Esophagus muscularis mucosa (tissue), 3 donors: Measurements from ENCODE around the gene CTIF.

Source experiments
- POLR2A ChIP-seq: fragments of 450-650 bp; IDR thresholded peaks from one replicate; pipeline ENCODE4 v1.6.1; 2017; ENCODE audit warnings: antibody characterized with exemption, moderate library complexity, mild to moderate bottlenecking, low read depth
- POLR2AphosphoS5 ChIP-seq, 2 donors: sonication (generic); formaldehyde crosslinking; IDR thresholded peaks; one replicate each; pipeline ENCODE4 v1.6.1; 2017; ENCODE audit warnings: antibody characterized with exemption in 2 of 2
- TF ChIP-seq, protein P1 (sequence below), 3 experiments: fragments of 200-600 bp in 2 of 3; fragments of 450-650 bp in 1 of 3; sonication (generic) in 2 of 3; IDR thresholded peaks; one replicate each; pipeline ENCODE4 v1.5.1; 2017 to 2019; ENCODE audit warnings: antibody characterized with exemption in 3 of 3, mild to moderate bottlenecking in 2 of 3, moderate library complexity in 1 of 3

DNA sequence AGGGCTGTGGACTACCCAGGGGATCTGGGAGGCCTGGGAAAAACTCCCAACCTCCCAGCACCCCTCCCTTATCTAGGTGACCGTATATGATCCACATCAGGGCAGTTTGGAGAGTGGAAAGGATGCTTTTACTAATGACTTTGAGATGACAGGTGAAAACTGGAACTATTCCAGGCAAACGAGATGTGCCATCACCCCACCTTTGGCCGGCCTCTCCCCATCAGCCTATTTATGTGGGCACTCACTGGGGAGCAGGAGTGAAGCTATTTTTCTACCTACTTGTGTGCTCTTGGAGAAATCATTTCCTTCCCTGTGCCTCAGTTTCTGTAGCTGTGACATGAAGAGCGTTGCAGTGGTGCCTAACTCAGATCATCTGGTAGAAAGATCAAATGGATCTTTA lies 304.8 kb downstream of the CTIF start:
- TF ChIP-seq, protein P1, sequence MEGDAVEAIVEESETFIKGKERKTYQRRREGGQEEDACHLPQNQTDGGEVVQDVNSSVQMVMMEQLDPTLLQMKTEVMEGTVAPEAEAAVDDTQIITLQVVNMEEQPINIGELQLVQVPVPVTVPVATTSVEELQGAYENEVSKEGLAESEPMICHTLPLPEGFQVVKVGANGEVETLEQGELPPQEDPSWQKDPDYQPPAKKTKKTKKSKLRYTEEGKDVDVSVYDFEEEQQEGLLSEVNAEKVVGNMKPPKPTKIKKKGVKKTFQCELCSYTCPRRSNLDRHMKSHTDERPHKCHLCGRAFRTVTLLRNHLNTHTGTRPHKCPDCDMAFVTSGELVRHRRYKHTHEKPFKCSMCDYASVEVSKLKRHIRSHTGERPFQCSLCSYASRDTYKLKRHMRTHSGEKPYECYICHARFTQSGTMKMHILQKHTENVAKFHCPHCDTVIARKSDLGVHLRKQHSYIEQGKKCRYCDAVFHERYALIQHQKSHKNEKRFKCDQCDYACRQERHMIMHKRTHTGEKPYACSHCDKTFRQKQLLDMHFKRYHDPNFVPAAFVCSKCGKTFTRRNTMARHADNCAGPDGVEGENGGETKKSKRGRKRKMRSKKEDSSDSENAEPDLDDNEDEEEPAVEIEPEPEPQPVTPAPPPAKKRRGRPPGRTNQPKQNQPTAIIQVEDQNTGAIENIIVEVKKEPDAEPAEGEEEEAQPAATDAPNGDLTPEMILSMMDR (IDR thresholded peaks at IDR 0.05) = no peak
- TF ChIP-seq POLR2A = no peak
- no peak for TF ChIP-seq POLR2AphosphoS5 (IDR thresholded peaks at IDR 0.05)
